Activated CD4-positive, alpha-beta T cell treated with anti-CD3 and anti-CD28 coated beads, Interleukin-2, amount 50 U/mL, for 48 hours (primary cell): ENCODE measurements around the gene NEU4.
A peak's percentile ranks its signal among the peaks of the same experiment; 100 is the strongest.
"Not testable (repeated sequence)": the region's sequence is repeated elsewhere in the genome, so short reads cannot be mapped to it uniquely, and the experiment has no call there.

Experiments used
- DNase-seq, 2 experiments: peaks; one replicate each; pipeline ENCODE4 v3.0.0-alpha.2; 2020

Gene NEU4

GRCh38 chr2:241775223-241776177 is 33.5 kb upstream of the NEU4 start:
- no peak for DNase-seq

GRCh38 chr2:241776336-241777169 is 32.4 kb upstream of the NEU4 start, which contains the start of gene GAL3ST2:
GAL3ST2 (plus strand) TSS chr2:241776822; CDS start chr2:241776956, 134 bp downstream.
- no peak for DNase-seq

- no peak for DNase-seq
Measured at GRCh38 chr2:241777170-241777685, 31.8 kb upstream of the NEU4 start.

GRCh38 chr2:241777686-241778627 is 31.0 kb upstream of the NEU4 start:
- peak in 1 of 2 experiments; percentile 2 for DNase-seq

GRCh38 chr2:241780939-241781569 is 27.9 kb upstream of the NEU4 start:
- DNase-seq = no peak

GRCh38 chr2:241782053-241782452 is 26.9 kb upstream of the NEU4 start:
- not testable (repeated sequence) for DNase-seq

GRCh38 chr2:241788135-241788534 is 20.9 kb upstream of the NEU4 start:
- no peak for DNase-seq

- DNase-seq = peak; percentile 51 to 67
Measured at GRCh38 chr2:241788572-241788971, 20.4 kb upstream of the NEU4 start.

GRCh38 chr2:241791385-241791784 is 17.6 kb upstream of the NEU4 start:
- DNase-seq = not testable (repeated sequence)

- DNase-seq = no peak
Measured at GRCh38 chr2:241793385-241793784, 15.6 kb upstream of the NEU4 start.

- peak in 1 of 2 experiments; percentile 1 for DNase-seq
Measured at GRCh38 chr2:241794250-241794823, 14.7 kb upstream of the NEU4 start.

- DNase-seq = peak in 1 of 2 experiments; percentile 1
Measured at GRCh38 chr2:241795021-241795999, 13.7 kb upstream of the NEU4 start.

GRCh38 chr2:241796209-241796608 is 12.8 kb upstream of the NEU4 start:
- DNase-seq = peak in 1 of 2 experiments; percentile 2

GRCh38 chr2:241796610-241797138 is 12.3 kb upstream of the NEU4 start:
- peak in 1 of 2 experiments; percentile 2 for DNase-seq

GRCh38 chr2:241797441-241798080 is 11.4 kb upstream of the NEU4 start:
- no peak for DNase-seq

- DNase-seq = peak in 1 of 2 experiments; percentile 2
Measured at GRCh38 chr2:241798081-241798630, 10.8 kb upstream of the NEU4 start.

GRCh38 chr2:241798631-241799521 is 10.1 kb upstream of the NEU4 start:
- peak in 1 of 2 experiments; percentile 2 for DNase-seq
